NOMO-1 treated with DMSO at 0.1 percent for 48 hours (cell line): Measurements from ENCODE around the gene ENTHD1.
"Not testable (repeated sequence)": the region's sequence is repeated elsewhere in the genome, so short reads cannot be mapped to it uniquely, and the experiment has no call there.

ENCODE experiments used
- DNase-seq: peaks from one replicate; lab custom pipeline; 2025; ENCODE audit not compliant: unreplicated experiment; lab: John Stamatoyannopoulos, UW

Gene ENTHD1

GRCh38 chr22:39851606-39852315, 41.8 kb downstream of the ENTHD1 start:
- DNase-seq: peak; percentile 54

DNA sequence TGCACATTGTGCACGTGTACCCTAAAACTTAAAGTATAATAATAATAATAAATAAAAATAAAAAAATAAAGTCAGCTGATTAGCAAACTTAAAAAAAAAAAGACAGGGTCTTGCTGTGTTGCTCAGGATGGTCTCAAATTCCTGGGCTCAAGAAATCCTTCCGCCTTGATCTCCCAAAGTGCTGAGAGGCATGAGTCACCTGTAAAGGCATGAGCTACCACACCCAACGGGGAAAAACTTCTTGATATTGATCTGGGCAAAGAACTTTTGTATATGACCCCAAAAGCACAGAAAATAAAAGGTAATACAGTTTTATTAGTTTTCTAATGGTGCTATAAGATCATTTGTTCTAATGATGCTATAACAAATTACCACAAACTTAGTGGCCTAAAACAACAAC, 46.1 kb downstream of the ENTHD1 start:
- no peak for DNase-seq

DNA sequence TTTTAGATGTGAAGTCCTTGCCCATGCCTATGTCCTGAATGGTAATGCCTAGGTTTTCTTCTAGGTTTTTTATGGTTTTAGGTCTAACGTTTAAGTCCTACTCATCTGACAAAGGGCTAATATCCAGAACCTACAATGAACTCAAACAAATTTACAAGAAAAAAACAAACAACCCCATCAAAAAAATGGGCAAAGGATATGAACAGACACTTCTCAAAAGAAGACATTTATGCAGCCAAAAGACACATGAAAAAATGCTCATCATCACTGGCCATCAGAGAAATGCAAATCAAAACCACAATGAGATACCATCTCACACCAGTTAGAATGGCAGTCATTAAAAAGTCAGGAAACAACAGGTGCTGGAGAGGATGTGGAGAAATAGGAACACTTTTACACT, 47.0 kb downstream of the ENTHD1 start:
- not testable (repeated sequence) for DNase-seq

DNA sequence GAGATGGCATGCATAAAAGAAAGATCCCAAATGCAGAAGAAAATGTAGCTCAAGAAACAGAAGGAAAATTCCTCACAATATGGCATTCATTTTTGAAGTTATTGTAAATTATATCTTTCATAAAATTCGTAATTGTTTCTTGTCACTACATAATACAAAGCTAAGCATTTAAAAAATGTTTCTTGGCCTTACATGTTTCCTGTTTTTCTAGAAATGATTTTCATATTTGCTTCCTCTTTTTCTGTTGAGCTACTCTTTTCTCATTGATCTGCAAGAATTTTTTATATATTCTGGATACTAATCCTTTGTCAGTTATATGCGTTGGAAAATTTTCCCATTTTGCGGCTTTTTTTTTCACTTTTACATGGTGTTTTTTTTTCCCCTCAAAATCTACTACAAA, 48.0 kb downstream of the ENTHD1 start:
- DNase-seq: peak; percentile 70

DNA sequence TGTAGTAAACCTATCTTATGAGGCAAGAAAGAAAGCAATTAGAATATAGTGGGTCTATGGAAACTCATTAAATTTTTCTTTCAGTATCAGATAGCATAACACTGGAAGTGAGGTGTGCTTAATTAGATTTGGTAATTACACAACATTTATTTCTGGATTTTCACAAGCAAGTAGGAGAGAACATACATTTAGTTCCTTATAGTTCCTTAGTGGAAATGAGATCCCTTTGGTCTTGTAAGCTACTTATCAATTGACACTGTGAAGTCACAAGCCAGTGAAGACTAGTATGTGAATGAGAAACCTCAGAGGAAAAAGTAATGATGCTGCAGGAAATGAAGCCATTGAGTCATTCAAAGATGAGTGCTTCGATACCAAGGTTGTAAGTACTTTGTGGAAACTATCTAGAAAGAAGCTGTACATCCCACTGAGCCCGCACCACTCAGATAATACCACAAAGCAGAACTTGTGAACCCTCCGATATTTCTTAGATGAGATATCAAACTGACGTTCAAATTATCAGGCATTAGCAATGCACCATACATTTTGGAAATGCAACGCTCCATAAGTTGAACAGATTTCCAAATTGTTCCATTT, 53.5 kb downstream of the ENTHD1 start:
- DNase-seq: peak; percentile 64

- peak; percentile 83 for DNase-seq
Observed at GRCh38 chr22:39839204-39839603, 54.4 kb downstream of the ENTHD1 start.

- peak; percentile 63 for DNase-seq
Observed at GRCh38 chr22:39833610-39834009, 60.0 kb downstream of the ENTHD1 start.

GRCh38 chr22:39833093-39833492, 60.5 kb downstream of the ENTHD1 start:
- DNase-seq: no peak

- DNase-seq: no peak
Observed at GRCh38 chr22:39832627-39833074, 60.9 kb downstream of the ENTHD1 start.

DNA sequence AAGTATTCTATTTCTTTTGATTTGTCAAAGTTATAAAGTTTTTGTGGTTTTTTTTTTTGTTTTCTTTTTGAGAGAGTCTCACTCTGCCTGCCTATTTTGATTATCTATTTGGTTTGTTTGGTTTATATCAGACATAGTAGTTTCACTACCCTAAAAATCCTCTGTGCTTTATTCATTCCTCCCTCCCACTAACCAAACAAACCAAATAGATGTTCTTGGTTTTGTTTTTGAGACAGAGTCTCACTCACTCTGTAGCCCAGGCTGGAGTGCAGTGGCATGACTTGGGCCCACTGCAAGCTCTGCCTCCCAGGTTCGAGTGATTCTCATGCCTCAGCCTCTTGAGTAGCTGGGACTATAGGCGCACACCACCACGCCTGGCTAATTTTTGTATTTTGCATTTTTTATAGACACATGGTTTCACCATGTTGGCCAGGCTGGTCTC, 67.9 kb downstream of the ENTHD1 start:
- peak; percentile 10 for DNase-seq

- no peak for DNase-seq
Observed at GRCh38 chr22:39821008-39821407, 72.6 kb downstream of the ENTHD1 start.

DNA sequence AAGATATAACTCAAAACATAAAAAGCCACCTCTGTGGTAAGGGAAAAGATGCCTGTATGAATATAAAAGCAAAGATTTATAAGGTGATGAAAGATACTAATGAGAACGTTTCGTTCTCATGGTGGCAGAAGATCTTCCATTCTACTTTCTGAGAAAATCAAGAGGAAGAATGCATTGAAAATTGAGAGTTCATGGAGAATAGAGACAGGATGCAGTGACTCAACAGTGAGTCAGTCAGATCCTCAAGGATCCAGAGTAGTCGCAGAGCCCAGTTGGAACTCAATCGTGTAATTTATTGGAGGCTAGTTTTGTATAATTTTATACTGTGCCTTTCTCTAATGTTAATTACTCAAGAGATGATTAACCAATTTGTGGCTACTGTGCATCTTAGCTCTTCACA, 73.3 kb downstream of the ENTHD1 start:
- DNase-seq: no peak

DNA sequence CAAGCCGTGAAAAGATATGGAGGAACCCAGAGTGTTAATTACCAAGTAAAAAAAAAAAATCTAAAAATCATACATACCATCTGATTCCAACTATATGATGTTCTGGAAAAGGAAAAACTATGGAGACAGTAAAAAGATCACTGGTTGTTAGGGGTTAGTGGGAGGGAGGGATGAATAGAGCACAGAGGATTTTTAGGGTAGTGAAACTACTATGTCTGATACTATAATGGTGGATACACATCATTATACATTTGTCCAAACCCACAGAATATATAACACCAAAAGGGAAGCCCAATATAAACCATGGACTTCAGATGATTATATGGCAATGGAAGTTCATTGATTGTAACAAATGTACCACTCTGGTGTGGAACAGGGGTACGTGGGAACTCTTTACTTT, 74.1 kb downstream of the ENTHD1 start:
- peak; percentile 67 for DNase-seq

DNA sequence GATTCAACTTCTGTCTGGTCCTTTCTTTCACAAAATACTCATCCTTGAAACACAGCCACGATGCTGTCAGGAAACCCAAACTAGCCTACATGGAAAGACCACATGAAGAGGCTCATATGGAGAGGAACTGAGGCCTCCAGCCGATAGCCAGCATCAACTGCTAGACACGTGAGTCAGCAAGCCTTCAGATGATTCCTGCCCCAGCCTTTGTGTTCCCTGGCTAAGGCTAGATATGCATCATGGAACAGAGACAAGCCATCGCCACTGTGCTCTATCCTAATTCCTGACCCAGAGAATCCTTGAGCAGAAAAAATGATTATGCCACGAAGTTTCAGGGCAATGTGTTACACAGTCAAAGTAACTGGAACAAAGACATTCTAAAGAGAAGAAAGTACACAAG, 75.5 kb downstream of the ENTHD1 start:
- no peak for DNase-seq

DNA sequence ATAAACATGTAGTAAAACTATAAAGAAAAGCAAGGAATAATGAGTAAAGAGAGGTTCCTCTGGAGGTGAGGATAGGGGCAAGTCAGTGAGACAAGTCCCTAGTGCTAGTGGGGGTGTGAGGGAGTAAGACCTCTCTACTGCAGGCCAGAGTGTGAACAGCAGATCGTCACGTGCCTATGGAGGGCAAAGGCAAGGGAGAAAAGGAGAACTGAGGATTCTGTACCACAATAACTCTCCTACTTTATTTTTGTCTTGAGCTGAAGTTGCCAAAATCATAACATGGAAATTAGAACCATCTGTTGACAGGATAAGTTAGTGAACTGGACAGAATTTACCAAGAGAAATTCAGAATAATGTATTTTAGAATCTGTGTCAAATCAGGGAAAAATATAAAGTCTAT, 77.6 kb downstream of the ENTHD1 start:
- DNase-seq: peak; percentile 83

- peak; percentile 80 for DNase-seq
Observed at GRCh38 chr22:39814899-39815298, 78.7 kb downstream of the ENTHD1 start.

DNA sequence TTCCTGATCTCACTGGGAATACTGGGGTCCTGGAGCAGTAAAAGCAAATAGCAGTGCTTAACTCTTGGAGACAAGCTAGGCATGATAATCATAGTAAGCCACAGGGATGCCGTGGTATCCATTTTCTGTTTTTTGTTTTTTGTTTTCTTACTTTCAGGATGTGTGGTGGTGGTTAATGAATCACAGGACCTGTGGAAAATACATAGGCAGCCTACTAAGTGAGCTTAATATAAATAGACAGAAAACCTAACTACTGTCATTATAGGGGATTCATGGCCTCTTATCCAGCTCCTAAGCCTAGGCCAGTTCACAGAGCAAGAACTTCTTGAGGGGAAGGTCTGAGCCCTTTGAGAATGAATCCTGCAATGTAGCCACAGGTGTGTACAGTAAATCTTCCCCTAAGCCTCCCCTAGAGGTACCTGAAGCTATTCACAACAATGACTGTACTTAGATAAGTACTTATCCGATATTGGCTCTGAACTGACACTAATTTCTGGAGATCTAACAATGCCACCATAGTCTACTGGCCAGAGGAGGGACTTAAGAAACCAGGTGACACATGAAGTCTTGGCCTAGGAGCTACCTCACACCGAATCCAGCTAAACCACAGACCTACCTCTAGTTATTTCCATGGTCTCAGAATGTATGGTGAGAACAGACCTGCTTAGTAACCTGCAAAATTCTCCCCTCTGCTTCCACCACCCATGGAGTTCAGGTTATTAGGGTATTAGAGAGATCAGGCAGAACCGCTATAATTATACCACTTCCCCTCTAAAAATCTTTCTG, 83.6 kb downstream of the ENTHD1 start:
- no peak for DNase-seq

DNA sequence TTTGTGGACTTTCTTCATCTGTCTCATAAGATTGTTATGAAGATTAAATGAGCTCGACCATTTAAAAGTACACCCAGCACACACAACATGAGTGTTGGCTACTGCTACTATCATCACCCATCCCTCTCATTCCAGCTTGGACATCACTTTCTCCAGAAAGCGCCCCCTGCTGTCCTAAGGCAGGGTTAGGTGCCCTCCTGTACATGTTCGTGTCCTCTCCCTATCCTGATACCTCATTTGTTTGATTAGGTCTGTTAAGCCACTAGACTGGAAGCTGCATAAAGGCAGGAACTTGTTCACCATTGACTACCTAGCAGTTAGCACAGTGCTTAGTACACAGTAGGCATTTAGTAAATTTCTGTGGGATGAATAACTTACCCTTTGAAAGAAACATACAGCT, 85.5 kb downstream of the ENTHD1 start:
- no peak for DNase-seq

DNA sequence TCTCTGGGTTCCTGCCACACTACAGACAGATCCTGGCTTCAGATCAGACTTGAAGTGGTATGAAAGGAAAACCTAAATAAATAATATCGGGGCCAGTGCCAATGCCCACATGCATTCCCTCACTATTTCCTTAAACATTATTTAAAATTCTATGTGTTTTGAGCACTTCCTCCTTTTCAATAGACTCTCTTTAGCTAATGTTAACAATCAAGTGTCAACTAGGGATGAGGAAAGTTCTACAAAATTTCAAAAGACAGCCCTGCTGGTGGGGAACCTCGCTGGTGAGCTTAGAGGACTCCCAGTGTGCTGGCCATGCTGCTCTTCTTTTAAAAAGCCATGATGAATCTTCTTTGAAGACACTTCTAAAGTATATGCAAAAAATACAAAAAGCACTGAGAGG, 87.5 kb downstream of the ENTHD1 start:
- DNase-seq: peak; percentile 60

GRCh38 chr22:39805117-39805516, 88.4 kb downstream of the ENTHD1 start:
- no peak for DNase-seq

DNA sequence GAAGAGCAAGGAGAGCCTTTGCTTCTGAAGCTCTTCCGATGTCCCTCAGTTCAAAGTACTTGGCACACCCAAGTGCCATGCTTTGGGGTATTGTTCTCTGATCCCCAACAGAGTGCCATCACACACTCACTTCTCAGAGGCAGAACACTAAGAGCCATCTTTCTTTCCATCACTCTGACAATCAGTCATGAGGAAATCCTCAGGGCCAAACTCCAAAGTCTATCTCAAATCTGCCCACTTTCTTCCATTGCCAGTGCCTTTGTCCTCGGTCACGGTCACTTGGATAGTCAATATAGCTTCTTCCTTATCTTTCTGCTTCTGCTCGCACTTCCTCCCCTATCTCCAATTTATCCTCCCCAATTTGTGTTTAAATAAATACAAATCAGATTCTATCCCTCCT, 90.9 kb downstream of the ENTHD1 start:
- no peak for DNase-seq
